ENCODE data around the gene PHF5A. TPM values are rescaled to one million over a fixed set of nuclear protein-coding genes. Genes with fewer than 3 reads are reported as not detected.

PHF5A gene
- total and polyA plus RNA-seq, 2 donors = 65.7 to 99.2 TPM

GRCh38 chr22:41491374-41492100 is 23.0 kb upstream of the PHF5A start:
- DNase-seq (ENCODE audit: low read depth in 6 of 9, low spot score in 9 of 9) = no peak
- peaks cover 3 to 9% of the 10 kb centered on the region in 2 donors for H3K36me3 ChIP-seq (ENCODE audit: control insufficient read depth in 2 of 2, insufficient read depth in 2 of 2, low read length in 1 of 2)
- no peaks in the 10 kb centered on the region for H3K27me3 ChIP-seq (ENCODE audit: control insufficient read depth in 2 of 2, insufficient read depth in 1 of 2, low read length in 1 of 2)
- no peak overlapping the region for H3K27ac ChIP-seq (ENCODE audit: low read depth in 1 of 2, low read length in 1 of 2)
- H3K4me1 ChIP-seq (ENCODE audit: control insufficient read depth in 2 of 2, insufficient read depth in 2 of 2, low read length in 2 of 2) = no peaks in the 10 kb centered on the region
- no peak overlapping the region for H3K4me3 ChIP-seq (ENCODE audit: low read length in 2 of 2)
- WGBS = 95% methylated on average over 5 of the region's 5 CpGs
- no peaks in the 10 kb centered on the region for H3K9me3 ChIP-seq (ENCODE audit: control insufficient read depth in 2 of 2, insufficient read depth in 1 of 2, low read length in 1 of 2)

GRCh38 chr22:41488596-41489385 is 20.3 kb upstream of the PHF5A start:
- H3K36me3 ChIP-seq (ENCODE audit: control insufficient read depth in 2 of 2, insufficient read depth in 2 of 2, low read length in 1 of 2) = no peaks in the 10 kb centered on the region
- no peak overlapping the region for H3K27ac ChIP-seq (ENCODE audit: low read depth in 1 of 2, low read length in 1 of 2)
- H3K4me1 ChIP-seq (ENCODE audit: control insufficient read depth in 2 of 2, insufficient read depth in 2 of 2, low read length in 2 of 2) = no peaks in the 10 kb centered on the region
- no peaks in the 10 kb centered on the region for H3K27me3 ChIP-seq (ENCODE audit: control insufficient read depth in 2 of 2, insufficient read depth in 1 of 2, low read length in 1 of 2)
- H3K4me3 ChIP-seq (ENCODE audit: low read length in 2 of 2) = no peak overlapping the region
- DNase-seq (ENCODE audit: low read depth in 6 of 9, low spot score in 9 of 9) = no peak
- H3K9me3 ChIP-seq (ENCODE audit: control insufficient read depth in 2 of 2, insufficient read depth in 1 of 2, low read length in 1 of 2) = no peaks in the 10 kb centered on the region
- 95% methylated on average over 3 of the region's 3 CpGs for WGBS

- no peak overlapping the region for H3K27ac ChIP-seq (ENCODE audit: low read depth in 1 of 2, low read length in 1 of 2)
Measured at GRCh38 chr22:41488076-41488475, 19.6 kb upstream of the PHF5A start.

DNA sequence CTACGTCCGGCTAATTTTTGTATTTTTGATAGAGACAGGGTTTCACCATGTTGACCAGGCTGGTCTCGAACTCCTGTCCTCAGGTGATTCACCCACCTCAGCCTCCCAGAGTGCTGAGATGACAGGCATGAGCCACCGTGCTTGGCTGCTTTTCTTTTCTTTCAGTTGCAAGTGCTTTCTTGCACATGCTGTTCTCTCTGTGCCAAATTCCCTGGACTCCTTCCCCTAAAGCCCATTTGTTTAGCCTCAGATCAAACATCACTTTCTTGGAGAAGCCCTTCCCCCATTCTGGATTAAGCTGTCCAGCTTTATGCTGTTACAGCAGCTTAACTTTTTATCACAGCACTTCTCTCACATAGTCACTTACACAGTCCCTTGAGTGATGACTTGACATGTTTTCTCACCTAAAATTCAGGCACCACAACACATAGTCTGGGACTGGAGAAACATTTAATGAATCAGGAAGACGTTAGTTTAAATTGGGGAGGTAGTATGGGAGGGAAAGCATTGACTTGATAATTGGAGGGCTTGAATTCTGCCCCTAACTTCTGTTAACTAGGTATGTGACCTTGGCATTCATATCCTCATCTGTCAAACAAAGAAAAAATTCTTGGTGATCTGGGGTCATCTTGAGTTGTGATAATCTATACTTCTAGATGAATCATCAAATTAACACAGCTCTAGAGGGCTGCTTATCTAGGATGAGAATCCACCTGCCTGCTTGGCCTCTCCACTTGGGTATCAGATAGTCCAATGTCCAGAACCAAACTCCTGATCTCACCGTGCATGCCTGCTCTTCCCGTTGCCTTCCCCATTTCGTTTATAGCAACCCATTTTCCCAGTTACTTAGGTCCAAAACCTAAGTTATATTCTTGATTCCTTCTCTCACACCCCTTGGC is 18.8 kb upstream of the PHF5A start:
- 96% methylated on average over 8 of the region's 8 CpGs for WGBS
- H3K9me3 ChIP-seq (ENCODE audit: control insufficient read depth in 2 of 2, insufficient read depth in 1 of 2, low read length in 1 of 2) = no peaks in the 10 kb centered on the region
- DNase-seq (ENCODE audit: low read depth in 6 of 9, low spot score in 9 of 9) = no peak
- no peaks in the 10 kb centered on the region for H3K4me1 ChIP-seq (ENCODE audit: control insufficient read depth in 2 of 2, insufficient read depth in 2 of 2, low read length in 2 of 2)
- no peaks in the 10 kb centered on the region for H3K27me3 ChIP-seq (ENCODE audit: control insufficient read depth in 2 of 2, insufficient read depth in 1 of 2, low read length in 1 of 2)
- H3K4me3 ChIP-seq (ENCODE audit: low read length in 2 of 2) = no peak overlapping the region
- H3K27ac ChIP-seq (ENCODE audit: low read depth in 1 of 2, low read length in 1 of 2) = no peak overlapping the region
- no peaks in the 10 kb centered on the region for H3K36me3 ChIP-seq (ENCODE audit: control insufficient read depth in 2 of 2, insufficient read depth in 2 of 2, low read length in 1 of 2)

More at GRCh38 chr22:41488076-41488475, 19.6 kb upstream of the PHF5A start:
- H3K4me1 ChIP-seq (ENCODE audit: control insufficient read depth in 2 of 2, insufficient read depth in 2 of 2, low read length in 2 of 2) = no peaks in the 10 kb centered on the region
- H3K9me3 ChIP-seq (ENCODE audit: control insufficient read depth in 2 of 2, insufficient read depth in 1 of 2, low read length in 1 of 2) = no peaks in the 10 kb centered on the region
- no peaks in the 10 kb centered on the region for H3K36me3 ChIP-seq (ENCODE audit: control insufficient read depth in 2 of 2, insufficient read depth in 2 of 2, low read length in 1 of 2)
- H3K4me3 ChIP-seq (ENCODE audit: low read length in 2 of 2) = no peak overlapping the region
- WGBS = 97% methylated on average over 4 of the region's 4 CpGs
- no peaks in the 10 kb centered on the region for H3K27me3 ChIP-seq (ENCODE audit: control insufficient read depth in 2 of 2, insufficient read depth in 1 of 2, low read length in 1 of 2)
- no peak for DNase-seq (ENCODE audit: low read depth in 6 of 9, low spot score in 9 of 9)

DNA sequence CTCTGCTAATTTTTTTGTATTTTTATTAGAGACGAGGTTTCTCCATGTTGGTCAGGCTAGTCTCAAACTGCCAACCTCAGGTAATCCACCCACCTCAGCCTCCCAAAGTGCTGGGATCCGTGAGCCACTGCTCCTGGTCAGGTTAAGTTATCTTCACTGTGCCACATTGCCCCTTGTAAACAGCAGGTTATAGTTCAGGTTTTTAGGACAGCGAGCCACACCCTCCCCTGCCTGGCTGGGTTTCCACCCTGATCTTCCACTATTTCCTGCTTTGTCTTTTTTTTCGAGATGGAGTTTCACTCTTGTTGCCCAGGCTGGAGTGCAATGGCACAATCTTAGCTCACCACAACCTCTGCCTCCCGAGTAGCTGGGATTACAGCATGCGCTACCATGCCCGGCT is 16.5 kb upstream of the PHF5A start:
- 97% methylated on average over 7 of the region's 7 CpGs for WGBS
- Histone ChIP-seq H3K36me3 (ENCODE audit: control insufficient read depth in 2 of 2, insufficient read depth in 2 of 2, low read length in 1 of 2) (peaks cover 0 to 2% of the 10 kb centered on the region in 2 donors), H3K27me3 (ENCODE audit: control insufficient read depth in 2 of 2, insufficient read depth in 1 of 2, low read length in 1 of 2) (no peaks in the 10 kb centered on the region), H3K4me3 (ENCODE audit: low read length in 2 of 2) (no peak overlapping the region), H3K9me3 (ENCODE audit: control insufficient read depth in 2 of 2, insufficient read depth in 1 of 2, low read length in 1 of 2) (no peaks in the 10 kb centered on the region), H3K27ac (ENCODE audit: low read depth in 1 of 2, low read length in 1 of 2) (no peak overlapping the region), H3K4me1 (ENCODE audit: control insufficient read depth in 2 of 2, insufficient read depth in 2 of 2, low read length in 2 of 2) (no peaks in the 10 kb centered on the region)
- DNase-seq (ENCODE audit: low read depth in 6 of 9, low spot score in 9 of 9) = no peak

- peaks cover 0 to 7% of the 10 kb centered on the region in 2 donors for H3K36me3 ChIP-seq (ENCODE audit: control insufficient read depth in 2 of 2, insufficient read depth in 2 of 2, low read length in 1 of 2)
- no peaks in the 10 kb centered on the region for H3K9me3 ChIP-seq (ENCODE audit: control insufficient read depth in 2 of 2, insufficient read depth in 1 of 2, low read length in 1 of 2)
- 52% methylated on average over 2 of the region's 2 CpGs for WGBS
- H3K27me3 ChIP-seq (ENCODE audit: control insufficient read depth in 2 of 2, insufficient read depth in 1 of 2, low read length in 1 of 2) = no peaks in the 10 kb centered on the region
- no peak overlapping the region for H3K27ac ChIP-seq (ENCODE audit: low read depth in 1 of 2, low read length in 1 of 2)
- peaks cover 0 to 2% of the 10 kb centered on the region in 2 donors for H3K4me1 ChIP-seq (ENCODE audit: control insufficient read depth in 2 of 2, insufficient read depth in 2 of 2, low read length in 2 of 2)
- DNase-seq (ENCODE audit: low read depth in 6 of 9, low spot score in 9 of 9) = no peak
- H3K4me3 ChIP-seq (ENCODE audit: low read length in 2 of 2) = no peak overlapping the region
Measured at GRCh38 chr22:41482319-41482935, 13.9 kb upstream of the PHF5A start.

DNA sequence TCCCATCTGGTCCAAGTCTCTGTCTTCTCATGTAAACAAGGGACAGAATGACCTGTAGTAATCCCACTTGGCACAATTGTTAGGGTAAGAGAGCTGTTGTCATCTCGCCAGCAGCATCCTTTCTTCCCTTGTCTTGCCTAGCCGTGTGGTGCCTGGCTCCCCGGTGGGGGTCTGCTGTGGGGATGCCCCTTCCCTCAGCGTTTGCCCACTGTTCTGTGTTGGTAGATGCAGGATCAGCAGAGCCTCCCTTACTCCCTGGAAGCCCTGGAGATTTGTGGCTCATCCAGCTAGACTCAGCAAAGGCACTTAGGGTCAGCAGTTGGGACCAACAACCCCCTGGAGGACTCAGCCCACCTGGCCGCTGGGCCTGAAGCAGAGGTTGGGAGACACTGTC is 13.4 kb upstream of the PHF5A start:
- 91% methylated on average over 5 of the region's 5 CpGs for WGBS
- no peak overlapping the region for H3K4me3 ChIP-seq (ENCODE audit: low read length in 2 of 2)
- no peaks in the 10 kb centered on the region for H3K9me3 ChIP-seq (ENCODE audit: control insufficient read depth in 2 of 2, insufficient read depth in 1 of 2, low read length in 1 of 2)
- peaks cover 0 to 7% of the 10 kb centered on the region in 2 donors for H3K36me3 ChIP-seq (ENCODE audit: control insufficient read depth in 2 of 2, insufficient read depth in 2 of 2, low read length in 1 of 2)
- H3K27ac ChIP-seq (ENCODE audit: low read depth in 1 of 2, low read length in 1 of 2) = no peak overlapping the region
- DNase-seq (ENCODE audit: low read depth in 6 of 9, low spot score in 9 of 9) = no peak
- H3K27me3 ChIP-seq (ENCODE audit: control insufficient read depth in 2 of 2, insufficient read depth in 1 of 2, low read length in 1 of 2) = no peaks in the 10 kb centered on the region
- peaks cover 0 to 2% of the 10 kb centered on the region in 2 donors for H3K4me1 ChIP-seq (ENCODE audit: control insufficient read depth in 2 of 2, insufficient read depth in 2 of 2, low read length in 2 of 2)

- no peak for DNase-seq (ENCODE audit: low read depth in 6 of 9, low spot score in 9 of 9)
- Histone ChIP-seq H3K4me3 (ENCODE audit: low read length in 2 of 2) (no peak overlapping the region), H3K27me3 (ENCODE audit: control insufficient read depth in 2 of 2, insufficient read depth in 1 of 2, low read length in 1 of 2) (no peaks in the 10 kb centered on the region), H3K9me3 (ENCODE audit: control insufficient read depth in 2 of 2, insufficient read depth in 1 of 2, low read length in 1 of 2) (no peaks in the 10 kb centered on the region), H3K4me1 (ENCODE audit: control insufficient read depth in 2 of 2, insufficient read depth in 2 of 2, low read length in 2 of 2) (peaks cover 0 to 2% of the 10 kb centered on the region in 2 donors), H3K27ac (ENCODE audit: low read depth in 1 of 2, low read length in 1 of 2) (no peak overlapping the region), H3K36me3 (ENCODE audit: control insufficient read depth in 2 of 2, insufficient read depth in 2 of 2, low read length in 1 of 2) (peaks cover 0 to 7% of the 10 kb centered on the region in 2 donors)
- WGBS = 97% methylated on average over 15 of the region's 15 CpGs
Measured at GRCh38 chr22:41481131-41481830, 12.8 kb upstream of the PHF5A start.
